HL-60 (cell line): ENCODE measurements around the gene TMED4.

ENCODE experiments used
- TF ChIP-seq, protein P1 (sequence below): IDR thresholded peaks from 2 replicates; pipeline ENCODE4 v1.6.1; 2012; ENCODE audit warnings: low read depth; ENCODE audit not compliant: insufficient replicate concordance
- TF ChIP-seq, protein P2 (sequence below): IDR thresholded peaks from one replicate; pipeline ENCODE4 v1.5.1; 2011; ENCODE audit warnings: low read length, control low read depth, inconsistent platforms; ENCODE audit not compliant: insufficient read depth

DNA sequence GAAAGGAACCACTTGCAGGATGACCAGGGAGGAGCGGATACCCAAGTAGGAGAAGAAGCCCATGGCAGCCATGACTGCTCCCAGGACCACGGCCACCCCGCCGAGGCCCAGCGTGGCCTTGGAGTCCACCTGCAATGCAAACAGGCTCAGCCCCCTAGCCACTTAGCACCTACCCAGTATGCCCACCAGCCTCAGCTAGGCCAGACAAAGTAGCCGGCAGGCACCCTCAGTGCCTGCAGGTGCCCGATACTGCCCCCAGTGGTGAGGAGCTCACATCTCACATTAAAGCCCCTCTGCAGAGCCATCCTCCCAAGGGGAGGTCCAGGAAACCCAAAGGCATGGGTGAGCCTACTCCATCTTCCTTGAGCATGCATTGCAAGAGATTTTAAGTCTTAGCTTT, 47.5 kb downstream of the TMED4 start:
- TF ChIP-seq, protein P1, sequence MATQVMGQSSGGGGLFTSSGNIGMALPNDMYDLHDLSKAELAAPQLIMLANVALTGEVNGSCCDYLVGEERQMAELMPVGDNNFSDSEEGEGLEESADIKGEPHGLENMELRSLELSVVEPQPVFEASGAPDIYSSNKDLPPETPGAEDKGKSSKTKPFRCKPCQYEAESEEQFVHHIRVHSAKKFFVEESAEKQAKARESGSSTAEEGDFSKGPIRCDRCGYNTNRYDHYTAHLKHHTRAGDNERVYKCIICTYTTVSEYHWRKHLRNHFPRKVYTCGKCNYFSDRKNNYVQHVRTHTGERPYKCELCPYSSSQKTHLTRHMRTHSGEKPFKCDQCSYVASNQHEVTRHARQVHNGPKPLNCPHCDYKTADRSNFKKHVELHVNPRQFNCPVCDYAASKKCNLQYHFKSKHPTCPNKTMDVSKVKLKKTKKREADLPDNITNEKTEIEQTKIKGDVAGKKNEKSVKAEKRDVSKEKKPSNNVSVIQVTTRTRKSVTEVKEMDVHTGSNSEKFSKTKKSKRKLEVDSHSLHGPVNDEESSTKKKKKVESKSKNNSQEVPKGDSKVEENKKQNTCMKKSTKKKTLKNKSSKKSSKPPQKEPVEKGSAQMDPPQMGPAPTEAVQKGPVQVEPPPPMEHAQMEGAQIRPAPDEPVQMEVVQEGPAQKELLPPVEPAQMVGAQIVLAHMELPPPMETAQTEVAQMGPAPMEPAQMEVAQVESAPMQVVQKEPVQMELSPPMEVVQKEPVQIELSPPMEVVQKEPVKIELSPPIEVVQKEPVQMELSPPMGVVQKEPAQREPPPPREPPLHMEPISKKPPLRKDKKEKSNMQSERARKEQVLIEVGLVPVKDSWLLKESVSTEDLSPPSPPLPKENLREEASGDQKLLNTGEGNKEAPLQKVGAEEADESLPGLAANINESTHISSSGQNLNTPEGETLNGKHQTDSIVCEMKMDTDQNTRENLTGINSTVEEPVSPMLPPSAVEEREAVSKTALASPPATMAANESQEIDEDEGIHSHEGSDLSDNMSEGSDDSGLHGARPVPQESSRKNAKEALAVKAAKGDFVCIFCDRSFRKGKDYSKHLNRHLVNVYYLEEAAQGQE, result no peak
- TF ChIP-seq, protein P2, sequence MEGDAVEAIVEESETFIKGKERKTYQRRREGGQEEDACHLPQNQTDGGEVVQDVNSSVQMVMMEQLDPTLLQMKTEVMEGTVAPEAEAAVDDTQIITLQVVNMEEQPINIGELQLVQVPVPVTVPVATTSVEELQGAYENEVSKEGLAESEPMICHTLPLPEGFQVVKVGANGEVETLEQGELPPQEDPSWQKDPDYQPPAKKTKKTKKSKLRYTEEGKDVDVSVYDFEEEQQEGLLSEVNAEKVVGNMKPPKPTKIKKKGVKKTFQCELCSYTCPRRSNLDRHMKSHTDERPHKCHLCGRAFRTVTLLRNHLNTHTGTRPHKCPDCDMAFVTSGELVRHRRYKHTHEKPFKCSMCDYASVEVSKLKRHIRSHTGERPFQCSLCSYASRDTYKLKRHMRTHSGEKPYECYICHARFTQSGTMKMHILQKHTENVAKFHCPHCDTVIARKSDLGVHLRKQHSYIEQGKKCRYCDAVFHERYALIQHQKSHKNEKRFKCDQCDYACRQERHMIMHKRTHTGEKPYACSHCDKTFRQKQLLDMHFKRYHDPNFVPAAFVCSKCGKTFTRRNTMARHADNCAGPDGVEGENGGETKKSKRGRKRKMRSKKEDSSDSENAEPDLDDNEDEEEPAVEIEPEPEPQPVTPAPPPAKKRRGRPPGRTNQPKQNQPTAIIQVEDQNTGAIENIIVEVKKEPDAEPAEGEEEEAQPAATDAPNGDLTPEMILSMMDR, result peak; percentile 75
